Mesangial cell (primary cell): ENCODE data around the gene ABCA10. TPM values are rescaled to one million over a fixed set of nuclear protein-coding genes. Genes with fewer than 3 reads are reported as not detected.

Experiments used
- total RNA-seq: library from RNA; depleted of rRNA; stranded (reverse); fragments of >200 nt; gene quantifications from 2 replicates; pipeline ENCODE4 v1.2.3, GENCODE V29; 2015

Gene ABCA10
- total RNA-seq = under 0.01 and 0.25 TPM in 2 replicates

GRCh38 chr17:69228576-69228975 is at the start of gene ABCA10:
TSS of gene ABCA10 (minus strand) at chr17:69228824. CDS start at chr17:69225358, 3,466 bp downstream.

GRCh38 chr17:69141431-69142174 is 87.0 kb downstream of the ABCA10 start, which contains the start of gene ABCA6:
TSS of gene ABCA6 (minus strand) at chr17:69141895. CDS start at chr17:69140703, 1,192 bp downstream.

Other genes starting within 250 kb of the ABCA10 start
- under 0.01 and 0.38 TPM in 2 replicates for gene ABCA9, start 167.9 kb downstream of the ABCA10 start, total RNA-seq
- gene ABCA6, start 86.9 kb downstream of the ABCA10 start, total RNA-seq = 0.13 TPM in 1 of 2 replicates, not detected in the other
- gene ABCA5, start 98.3 kb upstream of the ABCA10 start, total RNA-seq = 1.6 and 4.6 TPM in 2 replicates
- gene MAP2K6, start 185.9 kb upstream of the ABCA10 start, total RNA-seq = 2.1 and 2.4 TPM in 2 replicates